Activated naive CD4-positive, alpha-beta T cell treated with Interleukin-2 at 50 U/mL for 16 hours (primary cell): ENCODE measurements around the gene ZNF385D.

Source experiments
- DNase-seq: peaks from one replicate; pipeline ENCODE4 v3.0.0-alpha.2; 2020

The ZNF385D gene

DNA sequence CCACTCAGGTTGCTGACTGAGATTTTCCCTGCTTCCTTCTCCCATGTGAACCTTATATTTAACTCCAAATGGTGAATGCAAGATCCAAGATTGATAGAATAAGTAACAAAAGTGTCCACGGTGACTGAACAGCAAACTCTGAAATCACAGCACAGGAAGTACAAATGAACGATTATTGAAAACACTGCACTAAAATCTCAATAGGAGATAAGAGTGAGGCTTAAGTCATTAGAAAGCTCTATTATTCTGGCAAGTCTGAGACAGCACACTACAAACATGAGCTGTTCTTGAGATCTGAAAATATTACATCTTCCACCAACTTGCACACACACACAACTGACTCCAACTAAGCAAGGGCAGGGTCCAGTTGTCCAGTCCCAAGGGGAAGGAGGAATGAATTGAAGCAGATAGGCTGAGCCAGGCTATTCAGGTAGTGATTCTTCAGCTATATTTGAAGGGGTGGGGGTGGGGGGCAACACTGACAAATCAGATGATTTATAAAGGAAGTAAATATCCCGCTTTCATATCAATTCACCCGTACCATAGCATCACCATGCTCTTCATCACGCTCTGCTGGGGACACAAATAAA lies 2.9 kb downstream of the ZNF385D start:
- DNase-seq: no peak

DNA sequence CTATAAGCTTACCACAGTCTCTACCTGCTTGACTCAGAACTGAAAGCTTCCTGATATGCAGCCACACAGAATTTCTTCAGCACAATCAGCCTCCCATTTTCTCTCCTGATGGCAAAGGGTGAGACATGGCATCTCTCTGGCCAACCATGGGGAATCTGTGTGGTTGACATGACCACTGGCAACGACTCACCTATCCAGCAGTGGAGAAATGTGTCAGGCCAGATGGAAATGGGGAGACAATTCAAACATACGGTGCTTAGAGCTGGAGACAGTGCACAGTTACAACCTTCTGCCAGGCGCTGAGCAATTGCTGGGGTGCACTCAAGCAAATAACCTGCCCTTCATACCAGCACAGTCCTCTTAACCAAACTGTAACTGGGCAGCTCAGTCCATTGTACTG lies 3.6 kb downstream of the ZNF385D start:
- no peak for DNase-seq

DNA sequence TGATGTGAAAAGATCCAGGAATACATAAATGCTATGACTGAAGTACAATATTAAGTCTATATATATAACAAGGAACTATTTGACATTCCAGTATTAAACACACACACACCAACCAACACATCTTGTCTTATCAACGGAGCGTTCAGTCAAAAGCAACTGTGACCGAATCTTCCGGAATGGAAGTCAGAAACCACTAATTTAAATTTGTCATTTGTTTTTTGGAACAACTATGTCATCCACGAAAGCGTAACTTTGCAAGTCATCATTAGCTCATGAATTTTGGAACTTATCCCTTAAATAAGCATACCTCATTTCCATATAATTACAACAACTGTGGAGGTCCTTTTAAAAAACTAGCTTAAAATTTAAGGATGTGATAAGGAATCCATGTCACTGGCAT lies 5.0 kb downstream of the ZNF385D start:
- no peak for DNase-seq

DNA sequence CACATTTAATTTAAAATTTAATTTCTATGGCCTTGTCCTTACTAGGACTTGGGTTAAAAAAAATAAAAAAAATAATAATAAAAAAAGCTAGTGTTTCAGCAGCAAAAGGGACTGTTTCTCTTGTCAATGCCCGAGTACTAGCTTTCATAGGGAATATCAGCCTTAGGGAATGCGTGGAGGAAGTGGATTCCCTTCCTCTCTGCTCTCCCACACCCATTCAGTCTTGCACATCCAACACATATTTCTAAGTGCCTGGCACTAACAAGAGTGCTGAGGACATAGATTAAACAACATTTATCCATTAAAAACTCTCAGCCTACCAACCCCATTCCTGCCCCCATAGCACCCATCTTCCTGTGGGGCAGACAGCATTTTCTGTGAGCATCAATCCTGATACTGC lies 6.2 kb downstream of the ZNF385D start:
- no peak for DNase-seq

DNA sequence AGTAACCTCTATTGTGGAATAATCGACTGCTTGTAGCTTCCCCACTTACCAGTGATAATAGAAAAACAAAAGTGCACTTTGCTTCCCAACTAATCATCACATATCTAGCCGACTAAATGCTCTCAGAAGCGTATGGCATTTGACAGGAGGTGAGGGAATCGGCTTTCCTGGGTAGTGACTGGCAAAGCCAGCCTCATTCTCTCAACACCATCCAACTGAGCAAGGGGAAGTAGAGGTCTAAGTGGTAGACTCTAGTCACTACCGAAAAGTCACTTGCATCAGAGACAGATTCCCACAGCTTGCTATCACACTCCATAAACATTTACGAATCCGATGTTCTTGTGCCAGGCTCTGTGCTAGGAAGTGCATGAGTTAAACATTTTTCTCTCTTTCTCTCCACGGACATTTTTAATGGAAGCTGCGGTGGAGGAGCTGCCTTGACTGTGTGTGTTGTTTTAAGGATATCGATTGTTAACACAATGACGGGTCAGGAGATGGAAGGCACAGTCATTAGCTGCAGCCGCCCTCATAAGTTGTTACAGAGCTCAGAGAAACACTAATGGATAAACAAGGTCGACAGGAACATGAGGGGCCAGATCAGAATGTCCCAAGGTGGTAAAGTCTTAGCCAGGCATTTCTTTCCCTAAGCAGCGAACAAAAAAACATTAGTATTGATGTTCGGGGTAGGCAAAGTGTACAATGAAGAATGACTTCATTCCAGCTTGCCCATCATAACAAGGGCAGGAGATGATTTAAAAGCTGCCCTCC lies 11.9 kb downstream of the ZNF385D start:
- DNase-seq: no peak

DNA sequence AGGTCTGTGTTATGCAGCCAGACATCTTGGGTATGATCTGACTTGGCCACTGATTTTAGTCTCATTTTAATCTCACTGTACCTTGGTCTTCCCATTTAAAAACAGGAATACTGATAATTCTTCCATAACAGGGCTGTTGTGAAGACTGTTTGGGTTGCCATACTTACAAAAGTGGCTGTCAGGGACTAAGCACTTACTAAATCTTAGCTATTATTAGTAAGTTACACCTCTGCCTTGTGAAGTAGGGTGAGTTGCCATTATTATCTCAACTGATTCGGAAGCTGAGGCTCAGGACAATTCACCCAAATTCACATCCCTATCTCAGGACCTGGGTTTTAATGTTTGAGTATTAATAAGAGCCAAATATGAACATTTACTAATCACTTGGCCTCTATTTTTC lies 12.7 kb downstream of the ZNF385D start:
- no peak for DNase-seq

DNA sequence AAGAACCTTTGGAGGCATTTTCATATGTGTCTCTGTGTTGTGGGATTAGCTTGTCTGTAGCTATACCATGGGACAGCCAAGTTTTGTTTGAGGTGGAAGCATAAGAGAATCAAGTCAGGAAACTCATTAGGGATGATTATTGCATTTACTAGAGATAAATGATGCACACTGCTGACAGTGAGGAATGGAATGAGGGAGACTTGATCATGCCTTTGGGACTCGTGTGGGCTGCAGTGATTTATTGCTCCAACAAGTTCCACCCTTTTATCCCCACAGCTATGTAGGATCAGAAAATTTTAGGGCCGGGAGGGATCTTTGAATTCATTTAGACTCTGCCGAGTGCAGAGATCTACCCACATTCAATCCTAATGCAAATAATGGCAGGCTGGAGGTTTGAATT lies 16.3 kb downstream of the ZNF385D start:
- DNase-seq: no peak

DNA sequence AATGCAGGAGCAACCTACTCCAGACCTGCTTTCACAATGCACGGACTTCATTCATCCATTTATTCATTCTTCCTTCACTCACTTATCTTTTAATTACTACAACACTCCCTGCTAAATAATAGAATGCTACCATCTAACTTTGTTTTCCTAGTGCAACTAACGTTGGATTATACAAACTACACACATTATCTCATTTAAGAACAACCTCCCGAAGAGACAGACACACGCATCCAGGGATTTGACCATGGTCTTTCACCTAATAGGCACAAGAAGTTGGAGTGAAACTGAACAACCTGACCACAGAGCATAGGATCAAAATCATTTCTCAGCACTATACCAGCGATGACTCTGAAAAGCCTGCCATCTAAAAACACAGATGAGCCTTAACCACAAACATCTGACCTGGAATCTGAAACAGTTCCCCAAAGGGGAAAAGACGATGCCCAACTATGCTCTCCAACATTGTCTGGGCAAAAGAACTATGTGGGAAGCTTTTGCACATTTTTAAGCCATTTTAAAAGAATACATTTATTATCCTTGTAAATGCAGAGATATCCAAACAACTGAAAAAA lies 21.0 kb downstream of the ZNF385D start:
- no peak for DNase-seq

DNA sequence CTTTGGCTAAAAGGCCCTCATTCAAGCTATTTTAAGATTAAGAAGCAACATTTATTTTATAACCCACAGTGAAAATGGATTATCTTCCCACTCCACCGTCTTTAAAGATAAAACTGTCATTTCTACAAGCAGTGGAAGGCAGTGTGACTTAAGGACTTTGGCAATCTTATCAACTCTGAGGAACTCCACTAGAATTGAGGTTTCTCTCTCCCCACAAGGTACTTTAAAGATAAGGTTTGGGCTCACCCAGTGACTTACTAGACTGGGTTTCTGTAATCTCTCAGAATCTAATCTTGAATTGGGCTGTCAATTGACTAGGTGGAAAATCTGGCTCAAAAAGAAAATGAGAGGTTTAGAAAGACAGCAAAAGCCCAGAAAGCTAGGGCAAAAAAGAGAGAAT lies 21.7 kb downstream of the ZNF385D start:
- no peak for DNase-seq

DNA sequence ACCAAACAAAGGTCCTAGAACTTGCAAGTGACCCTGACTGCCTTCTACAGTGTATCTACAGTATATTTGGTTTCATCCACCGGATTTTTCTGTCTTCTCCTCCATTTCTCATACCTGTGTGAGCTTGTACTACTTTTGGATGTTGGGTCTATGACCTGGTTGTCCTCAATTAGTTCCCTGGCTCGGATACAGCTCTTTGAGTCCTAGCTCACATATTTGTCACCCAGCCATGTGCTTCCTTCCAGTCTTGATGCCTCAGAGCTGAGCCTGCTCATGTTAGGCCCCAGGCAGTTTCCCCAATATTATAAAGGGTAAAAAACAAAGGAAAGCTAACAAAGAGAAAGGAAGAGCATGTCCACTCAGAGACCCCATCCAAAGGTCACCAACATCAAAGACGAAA lies 28.2 kb downstream of the ZNF385D start:
- no peak for DNase-seq

DNA sequence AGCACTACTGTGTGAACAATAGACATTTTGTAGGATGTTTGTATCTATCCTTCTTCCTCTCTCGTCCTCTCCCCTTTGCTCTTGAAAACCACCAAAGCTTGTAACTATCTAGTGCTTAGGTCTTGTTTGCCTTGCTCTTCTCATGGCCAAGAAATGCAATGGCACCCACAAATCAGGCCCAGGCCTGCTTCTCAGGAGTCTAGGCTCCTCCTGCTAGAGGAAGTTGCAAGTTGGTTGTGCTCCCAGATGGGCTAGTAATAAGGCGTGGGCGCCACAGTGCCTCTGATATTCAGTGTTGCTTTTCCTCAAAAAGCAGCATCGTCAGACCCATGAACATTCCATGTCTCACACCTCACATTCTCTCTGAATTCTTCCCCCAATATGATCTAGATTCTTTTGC lies 28.7 kb downstream of the ZNF385D start:
- no peak for DNase-seq

DNA sequence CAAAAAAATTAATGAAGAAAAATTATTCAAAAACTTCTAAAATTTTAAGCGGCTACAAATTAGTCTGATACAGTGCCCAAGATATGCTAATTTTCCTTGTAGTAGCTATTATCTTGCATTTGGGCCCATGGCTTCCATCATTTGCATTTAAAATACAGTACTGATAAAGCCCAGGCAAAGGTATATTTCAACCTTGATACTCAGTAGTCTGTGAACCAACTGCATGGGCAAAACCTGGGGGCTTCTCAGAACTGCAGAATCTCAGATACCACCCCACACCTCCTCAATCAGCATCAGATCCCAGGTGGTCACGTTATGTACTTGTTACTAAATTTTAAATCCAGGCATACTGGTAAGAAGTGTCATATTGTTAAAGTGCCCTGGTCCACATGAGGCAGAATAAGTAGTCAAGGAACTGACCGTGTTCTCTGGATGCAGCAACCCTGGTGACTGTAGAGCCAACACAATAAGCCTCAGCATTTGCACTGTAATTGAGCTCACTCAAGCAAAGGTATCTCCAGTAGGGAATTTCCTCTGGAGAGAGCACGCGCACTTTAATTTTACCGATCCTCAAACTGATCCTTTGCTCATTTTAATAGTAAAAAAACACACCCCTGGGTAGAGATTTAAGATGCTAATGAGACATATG lies 31.9 kb downstream of the ZNF385D start:
- no peak for DNase-seq

DNA sequence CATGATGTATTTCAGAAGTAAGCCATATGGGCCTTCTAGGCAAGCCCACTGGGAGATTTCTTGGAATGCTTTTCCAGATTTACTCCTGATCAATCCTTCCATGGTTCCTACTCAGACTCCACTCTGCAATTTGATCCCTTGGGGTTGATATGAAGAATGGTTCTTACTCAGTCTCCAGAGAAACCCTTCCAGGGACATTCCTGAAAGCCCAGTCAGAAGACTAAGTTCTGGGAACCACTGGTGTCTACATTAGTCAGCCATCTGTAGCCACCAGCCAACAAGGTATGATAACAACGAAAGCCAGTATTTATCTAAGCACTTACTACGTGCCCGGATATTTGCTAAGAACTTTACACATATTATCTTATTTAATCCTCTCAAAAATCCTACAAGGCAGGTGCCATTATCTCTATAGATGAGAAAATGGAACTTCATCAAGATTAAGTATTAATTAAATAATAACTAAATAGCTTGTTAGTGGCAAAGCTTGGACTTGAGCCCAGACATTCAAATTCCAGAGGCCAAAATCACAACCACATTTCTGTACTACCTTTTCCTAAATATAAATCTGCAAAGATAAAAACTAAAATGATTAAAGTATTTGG lies 32.7 kb downstream of the ZNF385D start:
- DNase-seq: no peak

DNA sequence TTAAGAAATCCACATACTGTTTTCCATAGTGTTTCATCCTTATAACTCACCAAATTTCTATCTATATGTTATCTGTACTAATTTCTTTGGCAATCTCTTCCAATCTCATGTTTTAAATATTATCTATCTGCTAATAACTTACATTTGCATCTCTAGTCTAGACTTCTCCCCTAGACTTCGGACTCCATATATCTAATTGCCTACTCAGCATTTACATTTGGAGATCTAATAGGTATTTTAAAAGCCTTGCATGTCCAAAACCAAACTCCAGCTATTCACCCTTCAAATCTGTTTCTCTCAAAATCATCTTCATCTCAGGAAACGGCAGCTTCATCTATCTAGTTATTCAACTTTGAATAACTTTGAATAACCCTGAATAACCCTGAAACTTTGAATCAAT lies 35.3 kb downstream of the ZNF385D start:
- DNase-seq: no peak

DNA sequence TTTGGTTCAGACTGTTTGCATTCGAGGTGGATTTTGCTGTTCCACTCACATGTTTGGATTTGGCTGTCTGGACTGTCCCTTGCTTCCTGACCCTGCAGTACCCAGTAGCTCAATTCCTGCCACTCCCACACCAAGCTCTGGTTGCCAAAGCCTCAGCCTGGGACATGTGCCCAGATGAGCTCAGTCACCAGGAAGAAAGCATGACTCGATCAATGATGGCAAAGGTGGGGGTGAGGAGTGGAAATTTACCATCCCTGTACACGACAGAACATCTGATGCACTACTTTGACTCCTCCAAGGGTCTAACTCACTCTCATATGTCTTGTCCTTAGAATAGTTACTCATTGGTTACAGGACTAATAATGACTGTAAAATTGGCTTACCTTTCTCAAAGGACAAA lies 45.2 kb downstream of the ZNF385D start:
- DNase-seq: no peak

DNA sequence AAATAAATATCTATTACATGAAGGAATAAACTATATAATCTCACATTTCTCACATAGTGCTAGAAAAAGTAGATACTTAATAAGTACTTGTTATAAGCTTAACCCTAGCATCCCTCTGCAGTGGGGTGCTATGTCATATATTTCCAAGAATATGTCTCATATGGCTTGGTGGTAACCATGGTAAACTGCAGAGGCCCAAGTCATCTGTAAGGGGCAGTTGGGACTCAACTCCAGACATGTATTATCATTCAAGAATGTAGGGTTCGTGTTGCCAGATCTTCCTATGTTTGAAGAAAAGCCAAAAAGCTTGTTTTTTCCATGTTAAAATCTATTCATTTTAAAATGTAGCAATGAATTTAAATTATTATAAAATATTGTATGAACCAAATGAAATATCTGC lies 46.2 kb downstream of the ZNF385D start:
- DNase-seq: no peak

DNA sequence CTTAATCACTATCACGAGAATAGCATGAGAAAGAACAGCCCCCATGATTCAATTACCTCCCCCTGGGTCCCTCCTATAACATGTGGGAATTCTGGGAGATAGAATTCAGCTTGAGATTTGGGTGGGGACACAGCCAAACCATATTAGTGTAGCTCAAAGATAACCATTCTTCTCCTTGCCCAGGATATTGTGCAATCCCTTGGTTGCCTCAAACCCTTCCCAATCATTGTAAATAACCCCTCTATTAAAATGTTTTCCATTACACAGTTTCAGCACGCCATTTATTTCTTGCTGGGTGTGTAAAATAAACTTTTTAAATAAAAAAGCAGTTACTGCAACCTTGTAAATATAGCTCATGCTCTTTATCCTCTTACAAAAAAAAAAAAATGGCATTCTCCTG lies 47.7 kb downstream of the ZNF385D start:
- DNase-seq: no peak

DNA sequence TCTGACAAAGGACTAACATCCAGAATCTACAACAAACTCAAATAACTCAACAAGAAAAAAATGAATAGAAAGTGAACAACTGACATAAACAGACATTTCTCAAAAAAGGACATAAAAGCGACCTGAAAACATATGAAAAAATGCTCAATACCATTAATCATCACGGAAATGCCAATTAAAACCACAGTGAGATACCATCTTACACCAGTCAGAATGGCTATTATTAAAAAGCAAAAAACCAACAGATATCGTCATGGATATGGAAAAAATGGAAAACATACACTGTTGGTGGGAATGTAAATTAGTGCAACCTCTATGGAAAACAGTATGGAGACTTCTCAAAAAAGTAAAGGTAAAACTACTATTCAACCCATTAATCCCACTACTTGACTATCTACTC lies 53.3 kb downstream of the ZNF385D start:
- DNase-seq: no peak

DNA sequence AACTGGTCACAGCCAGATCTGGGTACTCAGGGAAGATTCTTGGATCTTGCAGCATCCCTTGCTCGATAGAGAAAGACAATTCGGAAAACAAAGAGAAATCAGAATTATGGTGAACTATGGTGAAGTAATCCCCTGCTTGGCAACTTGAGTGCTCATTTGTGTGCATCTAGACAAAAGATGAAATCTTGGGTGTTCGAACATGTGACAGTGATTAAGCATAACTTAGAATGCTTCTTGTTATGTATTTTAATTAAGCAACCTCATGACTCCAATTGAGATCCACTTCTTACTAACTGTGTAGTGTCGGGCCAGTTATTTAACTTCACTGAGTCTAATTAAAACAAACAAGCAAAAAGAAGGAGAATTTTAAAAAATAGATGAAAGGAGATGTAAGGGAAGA lies 56.5 kb downstream of the ZNF385D start:
- no peak for DNase-seq

DNA sequence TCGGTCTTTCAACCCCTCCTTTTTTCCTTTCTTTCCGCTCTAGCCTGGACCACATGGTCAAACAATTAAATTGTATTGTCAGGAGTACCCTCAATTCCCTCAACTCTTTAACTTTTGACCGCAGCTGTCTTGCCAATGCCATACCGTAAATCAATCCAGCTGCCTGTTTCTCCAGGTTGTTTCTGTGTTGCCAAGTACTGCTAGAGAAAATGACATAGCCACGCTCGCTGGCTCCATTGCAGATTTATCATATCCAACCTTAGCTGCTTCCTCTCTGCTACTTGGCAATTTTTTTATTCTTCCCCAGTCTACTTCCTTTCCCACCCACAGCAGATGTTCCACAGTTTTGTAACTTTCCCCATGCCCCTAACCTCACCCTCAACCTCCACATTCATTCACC lies 60.0 kb downstream of the ZNF385D start:
- DNase-seq: no peak

DNA sequence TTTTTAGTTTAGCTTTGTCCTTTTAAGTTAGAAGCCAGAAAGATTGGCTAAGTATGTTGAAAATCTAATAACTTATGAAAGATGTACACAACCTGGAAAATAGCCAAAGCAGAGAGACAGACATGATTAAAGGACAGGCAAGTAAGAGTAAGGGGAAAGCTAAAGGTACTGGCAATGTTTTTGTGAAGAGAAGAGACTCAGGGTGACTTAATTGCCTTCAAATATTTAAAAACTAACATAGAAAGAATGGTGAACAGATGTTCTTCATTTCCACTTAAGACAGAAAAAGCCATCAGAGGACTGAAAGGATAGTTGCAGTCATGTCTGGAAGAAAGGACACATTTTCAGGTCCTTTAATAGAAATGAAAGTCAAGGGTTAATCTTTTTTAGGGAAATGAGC lies 68.8 kb downstream of the ZNF385D start:
- DNase-seq: no peak

DNA sequence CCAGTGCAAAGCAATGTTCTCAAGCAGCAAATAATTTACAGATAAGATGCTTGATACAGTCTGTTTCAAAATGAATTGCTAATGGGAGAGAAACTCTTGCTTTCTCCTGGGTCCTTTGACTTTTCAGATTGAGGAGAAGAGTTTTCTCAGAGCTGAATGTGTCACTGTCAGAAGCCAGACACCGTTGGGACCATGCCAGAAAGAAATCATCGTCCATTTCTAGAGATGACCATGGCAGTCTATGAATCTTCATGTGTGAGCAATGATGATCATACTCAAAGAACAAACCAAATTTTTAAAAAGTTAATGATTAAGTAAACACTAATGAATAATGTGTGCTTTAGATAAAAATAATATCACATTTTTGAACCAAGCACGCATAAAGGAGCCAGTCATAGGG lies 77.6 kb downstream of the ZNF385D start:
- no peak for DNase-seq

DNA sequence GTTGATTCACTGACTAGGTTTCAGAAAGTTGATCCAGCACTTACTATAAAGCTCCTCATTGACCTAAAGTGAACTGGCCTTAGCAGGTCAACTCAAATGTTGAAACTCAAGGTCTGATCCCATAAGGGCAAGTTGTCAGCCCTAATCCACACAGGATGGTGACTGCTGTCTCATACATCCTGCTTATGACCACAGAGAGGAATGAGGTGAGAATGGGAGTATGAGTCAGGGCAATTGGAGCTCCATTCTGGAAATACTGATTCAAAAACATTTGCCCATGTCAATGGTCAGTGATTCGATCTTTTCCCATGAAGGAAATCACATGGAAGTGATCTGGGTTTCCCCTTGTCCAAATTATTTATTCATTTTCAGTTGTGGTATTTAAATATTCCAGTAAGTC lies 78.7 kb downstream of the ZNF385D start:
- no peak for DNase-seq

DNA sequence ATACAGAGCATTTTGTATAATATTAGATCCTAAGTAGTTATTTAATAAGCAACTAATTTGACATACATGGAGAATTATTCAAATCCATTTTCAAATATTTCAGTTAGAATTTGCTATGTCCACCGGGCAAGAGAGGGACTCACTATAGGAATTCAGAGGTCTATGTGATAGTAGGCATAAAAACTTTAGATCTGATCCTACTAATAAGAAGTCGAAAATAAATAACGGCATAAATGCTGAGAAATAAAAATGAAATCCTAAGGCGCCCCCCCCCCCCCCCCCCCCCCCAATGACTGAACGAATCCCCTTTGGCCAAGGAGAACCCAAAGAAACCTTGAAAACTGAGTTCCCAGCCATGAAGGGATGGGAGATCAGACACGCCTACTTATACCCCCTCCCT lies 80.6 kb downstream of the ZNF385D start:
- no peak for DNase-seq
